Islet precursor cell (in vitro differentiated cells): ENCODE measurements around the gene VPS37C.
A peak's percentile ranks its signal among the peaks of the same experiment; 100 is the strongest.
"Not testable (repeated sequence)": the region's sequence is repeated elsewhere in the genome, so short reads cannot be mapped to it uniquely, and the experiment has no call there.

Experiments used
- DNase-seq: peaks from one replicate; pipeline ENCODE4 v3.0.0-alpha.2; 2018

VPS37C gene

DNA sequence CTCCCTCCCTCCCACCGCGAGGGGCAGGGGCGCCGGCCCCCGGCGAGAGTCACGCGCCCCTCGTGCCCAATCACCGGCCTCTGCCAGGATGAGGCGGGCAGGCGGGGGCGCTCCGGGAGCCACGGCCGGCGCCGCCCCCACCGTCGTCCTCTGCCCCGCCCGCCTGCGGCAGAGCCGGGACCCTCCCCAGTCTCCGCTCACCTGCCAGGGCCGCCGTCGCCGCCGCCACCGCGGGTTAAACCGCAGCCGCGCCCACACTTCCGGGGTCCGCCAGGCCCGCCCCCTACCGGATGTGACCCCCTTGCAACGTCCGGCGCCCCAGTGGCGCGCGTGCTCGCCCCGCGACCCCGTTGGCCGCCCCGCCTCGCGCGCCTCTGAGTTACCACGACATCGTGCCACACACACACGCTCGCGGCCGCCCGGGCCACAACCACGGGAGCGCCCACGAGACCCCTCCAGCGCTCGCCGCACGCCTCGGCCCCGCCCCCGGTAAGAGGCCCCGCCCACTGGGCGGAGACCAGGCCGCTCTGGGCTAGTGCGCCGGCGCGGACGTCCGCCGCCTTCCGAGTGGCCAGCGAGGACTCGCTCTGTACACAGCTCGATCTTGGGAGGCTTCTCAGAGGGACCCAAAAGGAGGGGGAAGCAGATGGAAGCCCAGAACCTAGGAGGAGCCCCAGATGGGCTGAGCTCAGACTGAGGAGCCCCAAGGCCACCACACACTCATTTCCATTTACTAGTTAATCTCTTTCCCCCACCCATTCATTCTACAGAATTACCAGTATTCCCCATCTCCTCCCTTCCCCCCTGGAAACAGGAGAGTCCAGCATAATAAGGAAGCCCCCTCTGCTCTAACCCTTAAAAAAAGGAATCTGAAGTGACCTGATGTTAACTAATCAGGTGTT is at the start of gene VPS37C:
VPS37C (minus strand) TSS at position 237 of the 902 bp plus-strand sequence. CDS start 22,597 bp downstream, outside the sequence.
- peak; percentile 94 for DNase-seq

DNA sequence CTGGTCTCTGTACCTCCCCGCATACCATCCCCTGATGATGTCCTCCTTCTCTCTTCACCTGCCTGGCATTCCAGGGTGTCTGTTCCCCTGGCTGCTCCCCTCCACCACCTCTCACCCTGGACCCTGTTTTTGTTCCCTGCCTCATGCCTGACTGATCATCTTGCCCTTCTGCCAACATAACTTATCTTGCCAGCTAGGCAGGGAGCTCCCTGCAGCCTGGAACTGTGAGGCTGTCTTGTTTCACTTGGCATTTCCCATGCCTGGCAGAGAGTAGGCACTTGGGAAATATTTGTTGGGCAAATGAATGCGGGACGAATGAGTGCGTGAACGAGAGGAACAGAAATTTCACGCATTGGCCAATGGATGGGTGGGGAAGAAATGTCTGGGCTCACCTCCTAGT is 49.4 kb upstream of the VPS37C start:
- DNase-seq, result not testable (repeated sequence)

DNA sequence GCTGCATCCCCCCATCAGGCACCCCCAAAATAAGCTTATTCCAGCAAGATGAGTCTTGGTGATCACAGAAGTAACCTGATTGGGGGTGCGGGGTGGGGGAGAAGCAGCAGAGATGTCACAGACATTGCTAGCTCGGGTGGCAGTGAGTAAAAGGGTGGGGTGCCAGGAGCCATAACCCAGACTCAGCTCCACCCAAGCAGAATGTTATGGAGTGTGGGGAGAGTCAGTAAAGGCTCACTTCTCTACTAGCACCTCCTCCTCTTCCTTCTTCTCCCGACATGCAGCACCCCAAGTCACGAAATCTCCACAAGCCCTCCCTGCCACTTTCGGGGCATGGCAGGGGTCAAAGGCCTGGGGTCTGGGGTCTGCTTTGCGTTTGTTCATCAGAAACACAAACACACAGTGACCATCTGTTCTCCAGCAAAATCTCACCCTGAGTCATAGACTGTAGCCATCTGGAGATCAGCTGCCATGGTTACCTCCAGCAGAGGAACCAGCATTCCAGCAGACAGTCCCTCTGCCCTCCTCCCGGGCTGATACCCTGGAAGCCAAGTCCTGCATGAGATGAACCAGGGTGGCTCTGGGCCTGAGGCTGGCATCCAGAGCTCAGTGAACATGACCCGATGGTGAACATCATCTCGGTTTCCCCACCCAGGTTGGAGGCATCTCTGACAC is 46.5 kb upstream of the VPS37C start:
- not testable (repeated sequence) for DNase-seq

DNA sequence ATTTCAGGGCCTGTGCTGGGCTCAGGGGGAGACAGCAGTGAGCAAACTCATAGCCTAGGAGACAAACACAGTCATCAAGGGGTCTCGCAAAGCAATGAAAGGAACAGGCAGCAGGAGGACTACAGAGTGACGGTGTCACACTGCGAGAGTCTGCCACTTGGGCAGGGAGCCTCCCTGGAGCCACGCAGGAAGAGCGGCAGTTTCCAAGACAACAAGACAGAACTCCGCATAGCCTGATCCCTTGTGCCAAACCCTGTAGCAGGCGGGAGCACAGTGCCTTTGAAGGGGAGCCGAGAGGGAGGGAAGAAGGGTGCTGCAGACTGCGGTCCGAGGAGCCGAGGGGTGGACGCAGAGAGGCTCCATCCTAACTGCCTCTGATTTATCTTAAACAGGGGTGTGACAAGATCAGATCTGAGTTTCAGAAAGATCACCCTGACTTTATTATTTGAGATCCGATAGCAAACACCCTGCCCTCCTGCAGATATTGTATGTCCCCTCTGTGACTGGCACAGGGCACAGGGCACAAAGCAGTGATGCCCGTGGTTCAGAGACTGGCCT is 43.4 kb upstream of the VPS37C start:
- DNase-seq, result not testable (repeated sequence)

DNA sequence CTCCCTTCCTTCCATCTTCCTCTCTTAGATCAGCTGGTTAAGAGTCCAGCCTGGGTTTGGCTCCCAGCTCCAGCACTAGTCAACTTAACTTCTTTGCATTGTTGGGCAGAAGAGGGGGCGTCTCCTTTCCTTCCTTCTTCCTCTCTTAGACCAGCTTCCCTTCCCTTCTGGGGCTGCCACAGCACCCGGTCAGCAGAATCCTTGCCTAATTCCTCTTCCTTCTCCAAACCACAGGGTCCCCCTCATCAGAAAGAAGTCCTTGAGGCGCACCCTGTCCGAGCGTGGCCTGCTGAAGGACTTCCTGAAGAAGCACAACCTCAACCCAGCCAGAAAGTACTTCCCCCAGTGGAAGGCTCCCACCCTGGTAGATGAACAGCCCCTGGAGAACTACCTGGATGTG is 42.6 kb upstream of the VPS37C start:
- DNase-seq, result not testable (repeated sequence)

DNA sequence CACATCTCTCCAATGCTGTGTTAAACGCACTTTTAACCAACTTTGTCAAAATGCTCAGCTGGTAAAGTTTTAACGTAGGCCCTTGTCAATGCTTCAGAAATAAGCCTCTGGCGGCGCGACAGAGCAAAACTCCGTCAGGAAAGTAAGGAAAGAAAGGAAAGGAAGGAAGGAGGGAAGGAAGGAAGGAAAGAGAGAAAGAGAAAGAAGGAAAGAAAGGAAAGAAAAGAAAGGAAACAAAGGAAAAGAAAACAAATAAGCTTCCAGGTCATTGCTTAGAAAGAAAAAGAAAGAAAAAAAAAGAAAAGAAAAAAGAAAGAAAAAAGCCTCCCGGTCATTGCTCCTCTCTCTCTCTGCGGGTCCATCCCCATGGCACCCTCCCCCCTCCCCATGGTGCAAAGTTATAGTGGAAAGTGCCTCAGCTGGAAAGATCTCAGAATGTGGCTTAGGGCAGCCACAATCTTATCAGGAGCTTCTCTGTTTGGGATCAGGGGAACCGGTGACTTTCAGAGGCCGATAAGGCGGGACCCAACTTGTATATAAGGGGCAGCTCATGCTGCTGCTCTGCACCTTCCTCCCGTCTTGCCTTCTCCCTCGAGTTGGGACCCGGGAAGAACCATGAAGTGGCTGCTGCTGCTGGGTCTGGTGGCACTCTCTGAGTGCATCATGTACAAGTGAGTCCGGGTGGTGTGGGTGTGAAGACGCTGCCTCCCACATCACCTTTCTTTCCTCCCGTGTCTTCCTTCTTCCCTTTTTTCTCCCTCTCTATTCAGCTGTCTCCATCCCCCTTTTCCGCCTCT is 41.9 kb upstream of the VPS37C start, which contains the start of gene PGA3:
PGA3 (plus strand) TSS at position 566 of the 797 bp plus-strand sequence; CDS start at position 616, 50 bp downstream.
- DNase-seq, result not testable (repeated sequence)

DNA sequence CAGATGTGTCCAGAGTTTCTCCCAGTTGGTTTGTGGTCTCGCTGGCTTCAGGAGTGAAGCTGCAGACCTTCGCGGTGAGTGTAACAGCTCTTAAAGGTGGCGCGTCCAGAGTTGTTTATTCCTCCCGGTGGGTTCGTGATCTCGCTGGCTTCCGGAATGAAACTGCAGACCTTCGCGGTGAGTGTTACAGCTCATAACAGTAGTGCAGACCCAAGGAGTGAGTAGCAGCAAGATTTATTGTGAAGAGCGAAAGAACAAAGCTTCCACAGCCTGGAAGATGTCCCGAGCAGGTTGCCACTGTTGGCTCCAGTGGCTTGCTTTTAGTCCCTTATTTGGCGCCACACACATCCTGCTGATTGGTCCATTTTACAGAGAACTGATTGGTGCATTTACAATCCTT is 40.2 kb upstream of the VPS37C start:
- no peak for DNase-seq

DNA sequence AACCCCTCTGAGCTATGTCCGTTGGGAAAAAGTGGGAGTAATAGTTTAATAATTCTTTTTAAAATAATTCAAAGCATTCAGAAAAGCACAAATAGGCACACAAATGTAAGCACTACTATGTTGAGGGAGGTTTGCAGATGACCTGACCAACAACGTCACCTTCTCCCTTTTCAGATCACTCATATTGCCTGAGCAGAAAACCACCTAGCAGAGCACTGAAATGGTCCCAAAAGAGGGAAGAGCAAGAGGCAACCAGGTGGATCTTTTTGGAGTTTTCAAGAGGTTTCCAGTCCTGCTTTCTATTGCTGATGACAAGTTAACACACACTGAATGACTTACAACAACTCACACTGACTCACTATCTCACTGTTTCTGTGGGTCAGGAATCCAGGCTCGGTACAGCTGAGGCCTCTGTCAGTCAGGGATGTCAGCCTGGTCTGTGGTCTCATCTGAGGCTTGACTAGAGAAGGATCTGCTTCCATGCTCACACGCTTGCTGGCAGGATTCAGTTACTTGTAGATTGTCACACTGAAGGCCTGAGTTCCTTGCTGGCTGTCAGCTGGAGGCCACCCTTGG is 37.8 kb upstream of the VPS37C start:
- DNase-seq, result no peak

DNA sequence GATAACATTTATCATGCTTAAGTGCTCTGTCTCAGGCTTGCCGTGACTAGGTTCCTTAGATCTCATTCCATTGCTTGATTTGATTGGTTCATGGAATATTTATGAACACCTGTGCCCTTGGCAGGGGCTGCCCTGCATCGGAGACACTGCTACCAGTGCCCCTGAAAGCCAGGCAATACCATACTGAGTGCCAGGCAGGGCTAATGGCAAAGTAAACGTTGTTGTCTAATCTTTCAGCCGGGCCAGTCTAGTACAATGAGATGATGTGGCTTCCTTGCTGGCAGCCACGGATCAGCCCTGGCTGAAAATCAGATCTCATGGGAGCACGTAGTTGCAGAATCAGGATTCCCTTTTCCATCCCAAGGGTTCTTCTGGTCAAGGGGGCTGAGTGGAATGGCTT is 37.1 kb upstream of the VPS37C start:
- DNase-seq, result no peak

DNA sequence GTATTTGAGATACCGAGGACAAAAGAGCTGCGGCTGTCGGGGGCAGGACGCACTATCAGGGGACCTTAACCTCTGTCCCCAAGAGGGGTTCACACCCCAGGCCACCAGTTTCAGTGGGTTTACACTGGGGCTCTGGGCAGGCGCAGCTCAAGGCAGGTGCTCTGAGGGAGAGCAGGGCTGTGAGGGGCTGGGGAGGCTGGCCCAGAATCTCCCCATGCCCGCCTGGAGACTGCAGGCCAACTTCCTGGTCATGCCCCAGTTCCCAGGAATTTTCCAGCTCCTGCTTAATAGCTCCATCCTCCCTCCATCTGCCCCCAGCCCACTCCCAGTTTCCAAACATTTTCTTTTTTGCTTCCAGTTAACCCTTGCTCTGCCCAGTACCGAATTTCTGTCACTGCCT is 34.5 kb upstream of the VPS37C start:
- DNase-seq, result no peak

DNA sequence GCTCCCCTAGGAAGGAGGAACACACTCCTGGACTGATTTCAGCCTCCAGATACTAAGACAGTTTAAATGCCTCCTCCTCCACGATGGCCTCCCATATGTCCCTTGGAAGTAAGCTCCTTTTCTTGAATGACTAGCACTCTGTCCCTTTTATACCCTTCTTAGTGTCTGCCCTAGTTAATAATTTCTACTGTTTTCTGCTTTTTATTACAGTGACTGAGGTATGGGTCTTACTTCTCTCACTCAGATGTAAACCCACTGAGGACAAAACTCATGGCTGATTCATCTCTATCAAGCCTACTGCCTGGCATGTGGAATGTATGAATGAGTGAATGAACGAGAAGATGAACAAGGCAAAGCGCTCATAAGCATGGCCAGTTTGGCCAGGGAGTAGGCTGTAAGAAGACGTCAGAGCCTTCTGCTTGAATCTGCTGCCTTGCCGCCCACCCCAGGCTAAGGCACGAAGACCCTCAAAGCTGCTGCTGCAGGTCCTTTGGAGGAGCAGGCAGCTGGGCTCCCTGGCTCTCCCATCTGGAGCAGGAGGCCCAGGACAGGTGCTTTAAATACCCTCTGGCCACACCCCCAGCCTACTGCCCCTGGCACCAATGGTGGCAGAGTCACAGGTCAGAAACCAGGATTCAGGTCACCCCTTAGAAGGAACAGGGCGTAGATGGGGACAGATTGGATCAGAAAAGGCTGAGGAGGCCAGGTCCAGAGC is 33.9 kb upstream of the VPS37C start:
- no peak for DNase-seq

DNA sequence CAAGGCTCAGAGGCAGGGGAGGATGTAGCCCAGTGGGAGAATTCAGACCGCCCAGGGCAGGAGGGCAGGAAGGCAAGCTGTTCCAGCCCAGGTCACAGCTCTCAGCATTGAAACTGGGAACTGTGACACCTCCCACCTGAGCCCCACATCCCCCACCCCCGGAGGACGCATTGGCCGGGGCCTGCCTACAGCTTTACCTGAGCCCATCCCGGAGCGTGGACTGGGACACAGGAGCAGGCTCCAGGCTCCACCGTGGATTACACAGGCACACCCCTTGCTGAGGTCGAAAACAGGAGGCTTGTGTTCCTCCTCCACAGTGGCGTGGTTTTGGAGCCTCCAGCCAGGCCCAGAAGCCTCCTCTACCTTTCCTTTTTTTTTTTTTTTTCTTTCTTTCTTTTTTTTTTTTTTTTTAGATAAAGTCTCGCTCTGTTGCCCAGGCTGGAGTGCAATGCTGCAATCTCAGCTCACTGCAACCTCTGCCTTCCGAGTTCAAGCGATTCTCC is 33.0 kb upstream of the VPS37C start:
- no peak for DNase-seq

DNA sequence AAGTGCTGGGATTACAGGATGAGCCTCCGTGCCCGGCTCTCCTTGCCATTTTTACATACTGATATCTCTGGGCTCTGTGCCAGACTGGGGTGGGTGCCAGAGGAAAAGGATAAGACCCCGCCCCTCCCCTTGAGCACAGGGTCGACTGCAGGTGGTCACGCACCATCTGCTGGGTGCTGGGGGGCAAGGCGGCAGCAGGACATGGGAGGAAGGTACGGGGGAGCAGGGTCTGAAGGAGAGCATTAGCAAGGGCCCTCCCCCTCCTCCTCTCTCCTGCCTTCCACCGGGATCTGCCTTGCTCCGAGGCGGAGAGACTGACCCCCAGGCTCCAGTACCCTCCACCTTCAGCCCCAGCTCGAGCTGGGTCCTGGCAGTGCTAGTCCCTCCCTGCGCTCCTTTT is 32.4 kb upstream of the VPS37C start:
- DNase-seq, result no peak

DNA sequence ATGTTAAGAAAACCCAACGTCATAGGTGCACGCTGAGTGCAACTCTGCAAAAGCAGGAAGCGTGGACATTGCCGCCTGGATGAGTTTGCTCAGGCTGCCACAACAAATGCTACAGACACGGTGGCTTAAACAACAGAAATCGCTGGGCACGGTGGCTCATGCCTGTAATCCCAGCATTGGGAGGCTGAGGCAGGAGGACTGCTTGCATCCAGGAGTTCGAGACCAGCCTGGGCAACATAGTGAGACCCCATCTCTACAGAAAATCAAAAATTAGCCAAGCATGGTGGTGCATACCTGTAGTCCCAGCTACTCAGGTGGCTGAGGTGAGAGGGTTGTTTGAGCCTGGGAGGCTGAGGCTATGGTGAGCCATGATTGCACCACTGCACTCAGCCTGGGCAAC is 28.7 kb upstream of the VPS37C start:
- DNase-seq, result no peak

DNA sequence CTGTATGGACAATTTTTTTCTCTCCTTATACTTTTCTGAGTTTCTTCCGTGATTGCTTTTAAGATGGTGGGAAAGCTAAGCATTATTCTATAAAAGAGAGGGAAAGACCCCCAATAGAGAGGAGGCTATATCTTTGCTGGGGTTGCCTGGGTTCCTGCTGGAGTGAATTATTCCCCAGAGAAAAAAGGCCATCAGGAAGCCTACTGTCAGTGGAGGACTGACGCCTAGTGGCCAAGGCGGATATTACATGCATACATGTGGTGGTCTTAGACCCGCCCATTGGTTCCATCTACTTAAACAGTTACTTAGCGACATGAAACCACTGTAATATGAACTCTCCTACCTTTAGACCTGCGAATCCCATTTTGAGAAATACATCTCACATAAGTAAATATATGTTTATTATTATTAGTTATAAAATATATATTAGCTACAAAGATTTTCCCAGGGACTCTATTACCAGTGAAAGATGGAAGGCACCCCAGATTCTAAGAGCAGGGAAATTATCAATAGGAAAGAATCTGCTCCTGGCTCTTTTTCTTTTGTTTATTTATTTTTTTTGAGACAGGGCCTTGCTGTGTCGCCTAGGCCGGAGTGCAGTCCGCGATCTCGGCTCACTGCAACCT is 26.4 kb upstream of the VPS37C start:
- DNase-seq, result peak; percentile 78

DNA sequence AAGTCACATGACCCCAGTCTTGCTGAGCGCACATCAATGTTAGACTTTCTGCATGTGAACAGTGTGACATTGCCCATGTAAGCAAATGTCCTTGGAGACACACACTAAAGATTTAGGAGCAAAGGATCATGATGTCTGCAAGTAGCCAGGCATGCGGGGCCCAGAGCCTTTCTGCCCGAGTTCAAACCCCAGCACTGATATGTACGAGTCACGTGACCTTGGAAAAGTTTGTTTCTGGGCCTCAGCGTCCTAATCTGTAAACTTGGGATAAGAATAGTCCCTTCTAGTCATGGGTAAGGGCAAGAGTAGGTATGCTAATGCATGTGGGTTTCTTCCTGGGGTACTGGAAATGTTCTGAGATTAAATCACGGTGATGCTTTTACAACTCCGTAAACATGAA is 25.3 kb upstream of the VPS37C start:
- no peak for DNase-seq

DNA sequence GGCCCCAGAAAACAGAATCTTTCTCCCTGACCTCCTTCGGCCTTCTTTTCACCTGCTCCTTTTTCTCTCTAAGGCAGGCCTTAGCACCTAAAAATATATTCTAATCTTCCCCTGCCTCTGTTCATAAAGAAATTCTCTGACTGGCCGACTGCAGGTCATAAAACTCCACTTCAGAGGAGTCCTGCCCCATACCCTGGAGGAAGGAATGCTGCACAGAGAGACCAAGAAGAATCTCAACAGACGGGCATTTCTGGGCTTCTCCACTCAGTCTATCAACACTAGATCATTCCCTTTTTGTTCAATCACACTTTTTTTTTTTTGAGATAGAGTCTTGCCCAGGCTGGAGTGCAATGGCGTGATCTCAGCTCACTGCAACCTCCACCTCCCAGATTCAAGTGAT is 22.4 kb upstream of the VPS37C start:
- DNase-seq, result peak; percentile 70

DNA sequence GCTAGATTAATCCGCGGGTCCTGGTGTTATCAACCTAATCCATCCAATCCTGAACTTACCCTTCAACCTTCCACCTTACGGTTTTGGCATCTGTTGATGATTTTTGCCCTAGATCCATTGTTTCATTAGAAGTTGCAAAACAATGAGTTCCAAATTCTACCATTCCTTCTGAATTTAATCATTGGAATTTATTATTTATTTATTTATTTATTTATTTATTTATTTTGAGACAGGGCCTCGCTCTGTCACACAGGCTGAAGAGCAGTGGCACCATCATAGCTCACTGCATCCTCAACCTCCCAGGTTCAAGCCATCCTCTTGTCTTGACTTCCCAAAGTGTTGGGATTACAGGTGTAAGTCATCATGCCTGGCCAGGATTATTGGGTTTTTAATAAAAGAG is 20.3 kb upstream of the VPS37C start:
- DNase-seq, result no peak

DNA sequence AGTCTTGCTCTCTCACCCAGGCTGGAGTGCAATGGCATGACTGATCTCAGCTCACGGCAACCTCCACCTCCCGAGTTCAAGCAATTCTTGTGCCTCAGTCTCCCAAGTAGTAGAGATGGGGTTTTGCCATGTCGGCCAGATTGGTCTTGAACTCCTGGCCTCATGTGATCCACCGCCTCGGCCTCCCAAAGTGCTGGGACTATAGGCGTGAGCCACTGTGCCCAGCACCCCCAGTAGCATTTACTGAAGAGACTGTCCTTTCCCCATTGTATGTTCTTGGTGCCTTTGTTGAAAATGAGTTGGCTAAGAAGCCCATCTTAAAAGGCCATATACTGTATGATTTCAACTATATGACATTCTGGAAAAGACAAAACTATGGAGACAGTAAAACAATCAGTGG is 19.0 kb upstream of the VPS37C start:
- not testable (repeated sequence) for DNase-seq

DNA sequence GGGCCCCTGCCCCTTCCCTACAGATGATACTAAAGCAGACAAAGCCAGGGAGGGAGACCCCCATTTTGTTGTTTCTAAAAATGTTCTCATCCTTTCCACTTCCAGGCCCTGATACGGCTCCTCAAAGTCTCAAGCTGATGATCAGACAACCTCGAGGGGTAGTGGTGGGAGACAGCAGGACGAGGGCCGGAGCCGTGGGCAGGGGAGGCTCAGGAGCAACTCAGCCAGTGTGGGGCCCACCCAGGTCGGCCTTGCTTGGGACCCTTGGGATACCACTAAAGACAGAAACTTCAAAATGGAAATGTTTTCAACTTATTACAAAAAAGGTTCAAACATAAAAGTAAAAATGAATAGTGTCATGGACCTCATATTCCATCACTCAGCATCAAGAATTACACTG is 15.2 kb upstream of the VPS37C start:
- no peak for DNase-seq

DNA sequence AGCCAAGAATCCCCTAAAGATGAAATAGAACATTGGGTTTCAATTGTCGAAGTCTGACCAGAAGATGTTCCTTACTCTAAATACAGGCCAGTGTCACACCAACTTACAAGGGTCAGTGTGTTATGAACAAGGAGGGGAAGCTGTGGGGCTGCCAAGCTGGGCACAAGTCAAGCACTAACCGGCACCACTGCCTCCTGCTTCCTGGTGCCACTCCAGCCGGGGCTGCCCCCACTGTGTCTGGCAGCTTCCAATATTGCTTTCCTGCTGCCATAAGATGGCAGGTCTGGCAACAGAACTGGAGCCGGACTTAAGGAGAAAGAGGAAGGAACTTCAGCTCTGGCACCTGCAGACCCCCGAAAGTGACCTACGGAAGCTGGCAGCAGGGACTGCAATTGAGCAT is 13.7 kb upstream of the VPS37C start:
- no peak for DNase-seq
